Mammary epithelial cell (primary cell): Measurements from ENCODE around the gene MUTYH.

Experiments used
- CTCF ChIP-seq, 2 donors: IDR thresholded peaks in 1 of 2; conservative IDR thresholded peaks in 1 of 2; 2 replicates each; pipeline ENCODE4 v1.5.1; 2011 to 2012; ENCODE audit warnings: inconsistent platforms in 2 of 2, low read length in 2 of 2, mild to moderate bottlenecking in 2 of 2, control low read depth in 1 of 2, low read depth in 1 of 2; ENCODE audit not compliant: insufficient read depth in 1 of 2; ENCODE audit errors: extremely low read depth in 1 of 2
- EZH2 ChIP-seq: IDR thresholded peaks from 2 replicates; pipeline ENCODE4 v1.6.1; 2012; ENCODE audit warnings: low read length, inconsistent platforms, borderline replicate concordance

- TF ChIP-seq CTCF (conservative IDR thresholded peaks at IDR 0.05 in 1 of 2, IDR thresholded peaks at IDR 0.05 in 1 of 2; ENCODE audit: extremely low read depth in 1 of 2, insufficient read depth in 1 of 2, low read depth in 1 of 2, low read length in 2 of 2) (no peak), EZH2 (no peak)
Observed at GRCh38 chr1:45297666-45298356, 42.4 kb downstream of the MUTYH start.
